Prostate gland (tissue), 2 donors: ENCODE results near the gene BATF.

Source experiments
- CTCF ChIP-seq, 4 experiments: fragments of 200-600 bp in 2 of 4; fragments of 450-650 bp in 2 of 4; sonication (generic) in 2 of 4; IDR thresholded peaks; 1 replicate in 3 of 4; 2 replicates in 1 of 4; pipeline ENCODE4 v1.5.1; 2016 to 2019; ENCODE audit warnings: antibody characterized with exemption in 4 of 4, mild to moderate bottlenecking in 2 of 4, moderate library complexity in 2 of 4
- POLR2A ChIP-seq: fragments of 450-650 bp; IDR thresholded peaks from one replicate; pipeline ENCODE4 v1.6.1; 2016; ENCODE audit warnings: antibody characterized with exemption, mild to moderate bottlenecking

GRCh38 chr14:75559045-75559444 is 36.8 kb downstream of the BATF start:
- no peak for TF ChIP-seq POLR2A
- no peak for TF ChIP-seq CTCF (IDR thresholded peaks at IDR 0.05)
